Activated gamma-delta T cell treated with Interleukin-2 at 50 U/mL for 16 hours (primary cell): ENCODE data around the gene OSGIN1.
"Not testable (repeated sequence)": the region's sequence is repeated elsewhere in the genome, so short reads cannot be mapped to it uniquely, and the experiment has no call there.

Source experiments
- DNase-seq: peaks from one replicate; pipeline ENCODE4 v3.0.0-alpha.2; 2020

OSGIN1 gene

DNA sequence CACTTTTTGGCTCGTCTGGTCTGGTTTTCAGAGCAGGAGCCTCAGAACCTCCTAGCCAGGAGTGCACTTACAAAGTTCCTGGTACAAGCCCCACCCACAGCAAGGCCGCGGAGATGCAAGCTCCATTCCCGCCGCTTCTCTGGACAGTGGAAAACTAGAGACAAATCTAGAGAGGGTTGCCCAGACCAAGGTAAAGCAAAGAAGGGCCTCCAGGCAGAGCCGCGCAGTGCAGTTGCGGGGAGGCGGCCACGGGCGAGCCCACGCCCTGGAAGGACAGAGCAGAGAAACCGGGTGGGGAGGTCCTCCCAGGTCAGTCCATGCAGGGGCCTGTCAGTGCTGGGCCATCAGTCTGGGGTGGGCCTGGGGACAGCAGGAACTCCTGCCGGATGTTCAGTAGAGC lies 11.0 kb upstream of the OSGIN1 start:
- no peak for DNase-seq

DNA sequence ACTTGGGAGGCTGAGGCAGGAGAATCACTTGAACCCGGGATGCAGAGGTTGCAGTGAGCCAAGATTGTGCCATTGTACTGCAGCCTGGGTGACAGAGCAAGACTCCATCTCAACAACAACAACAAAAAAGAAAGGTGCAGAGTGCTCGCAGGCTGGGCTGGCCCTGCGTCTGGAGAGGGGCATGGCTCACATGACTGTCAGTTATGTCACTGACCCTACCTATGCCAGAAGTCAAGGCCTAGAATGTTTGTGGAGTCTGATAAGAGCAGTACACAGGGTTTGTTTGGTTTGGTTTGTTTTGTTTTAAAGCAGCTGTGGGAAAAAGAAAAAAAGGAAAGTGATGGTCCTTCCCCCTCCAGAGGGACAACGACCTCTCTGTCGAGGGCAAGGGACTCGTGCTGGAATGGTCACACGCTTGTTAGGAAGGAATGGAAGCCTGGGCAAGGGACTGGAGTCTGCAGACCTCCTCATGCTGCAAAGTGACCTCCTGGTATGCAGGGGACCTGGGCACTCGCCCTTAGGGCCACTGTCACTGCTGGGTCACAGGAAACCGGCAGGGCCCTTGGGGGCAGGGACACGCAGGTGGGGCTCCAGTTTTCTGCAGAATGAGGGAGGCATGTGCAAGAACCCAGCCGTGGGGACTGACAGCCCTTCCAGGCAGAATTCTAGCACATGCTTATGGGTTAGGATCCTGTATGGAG lies 10.1 kb upstream of the OSGIN1 start:
- DNase-seq, result no peak

DNA sequence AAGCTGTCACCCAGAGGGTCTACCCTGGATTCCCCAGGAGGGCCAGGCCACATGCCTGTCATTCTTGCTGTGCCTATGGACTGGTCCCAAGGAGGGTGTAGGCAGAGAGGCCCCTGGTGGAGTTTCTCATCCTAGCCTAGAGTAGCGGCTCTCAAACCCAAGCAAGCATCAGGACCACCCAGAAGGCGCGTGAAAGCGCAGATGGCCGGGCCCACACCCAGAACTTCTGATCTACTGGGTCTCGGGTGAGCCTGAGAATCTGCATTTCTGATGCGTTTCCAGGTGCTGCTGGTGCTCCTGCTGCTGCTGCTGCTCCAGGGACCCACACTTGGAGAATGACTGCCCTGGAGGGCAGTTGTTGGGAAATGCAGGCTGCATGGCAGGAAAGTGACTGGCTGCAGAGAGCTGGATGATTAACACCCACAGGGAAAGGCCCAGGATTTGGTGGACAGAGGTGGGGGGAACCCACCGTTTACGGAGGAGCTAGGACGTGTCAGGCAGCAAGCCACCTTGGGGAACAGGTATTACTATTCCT lies 9.5 kb upstream of the OSGIN1 start:
- DNase-seq, result no peak

DNA sequence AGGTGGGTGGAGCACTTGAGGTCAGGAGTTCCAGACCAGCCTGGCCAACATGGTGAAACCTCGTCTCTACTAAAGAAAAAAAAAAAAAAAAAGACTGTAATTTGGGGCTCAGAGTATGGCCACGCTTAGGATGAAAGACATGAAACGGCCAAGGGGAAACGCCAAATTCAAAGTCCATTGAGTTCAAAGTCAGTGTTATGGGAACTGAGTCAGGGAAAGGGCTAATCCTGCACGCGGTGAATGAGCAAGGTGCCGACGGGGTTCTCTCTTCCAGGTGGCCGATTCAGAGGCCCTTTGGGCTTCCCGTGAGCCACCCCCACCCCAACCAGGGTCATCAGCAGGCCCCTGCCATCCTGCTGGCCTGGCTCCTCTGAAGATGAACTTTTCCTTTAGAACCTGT lies 7.5 kb upstream of the OSGIN1 start:
- DNase-seq, result no peak

DNA sequence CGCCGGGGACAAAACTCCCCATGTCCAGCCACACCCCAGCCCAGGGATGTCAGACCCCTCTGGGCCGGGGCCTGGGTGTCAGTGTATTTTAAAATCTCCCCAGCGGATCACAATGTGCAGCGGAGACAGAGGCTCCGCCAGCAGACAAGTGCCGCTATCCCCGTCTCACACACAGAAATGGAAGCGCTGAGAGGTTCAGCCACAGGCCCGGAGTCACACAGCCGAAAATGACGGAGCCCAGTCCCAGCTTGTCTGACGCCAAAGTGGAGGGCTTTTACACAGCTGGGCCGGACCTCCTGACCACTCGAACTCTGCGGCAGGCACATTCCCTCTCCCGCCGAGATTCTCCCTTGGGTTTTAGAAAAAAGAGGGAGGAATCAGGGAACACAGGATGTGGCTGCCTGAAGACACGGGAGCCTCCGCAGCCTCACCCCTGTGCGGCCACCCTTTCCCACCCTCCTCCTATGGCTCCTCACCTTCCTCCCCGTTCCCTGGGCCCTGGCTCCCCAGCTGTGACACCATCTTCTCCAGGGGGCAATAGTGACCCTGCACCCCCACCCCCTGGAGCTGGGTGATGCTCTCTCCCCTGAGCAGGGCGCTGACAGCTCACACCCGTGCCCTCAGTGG lies 6.8 kb upstream of the OSGIN1 start:
- DNase-seq, result no peak

DNA sequence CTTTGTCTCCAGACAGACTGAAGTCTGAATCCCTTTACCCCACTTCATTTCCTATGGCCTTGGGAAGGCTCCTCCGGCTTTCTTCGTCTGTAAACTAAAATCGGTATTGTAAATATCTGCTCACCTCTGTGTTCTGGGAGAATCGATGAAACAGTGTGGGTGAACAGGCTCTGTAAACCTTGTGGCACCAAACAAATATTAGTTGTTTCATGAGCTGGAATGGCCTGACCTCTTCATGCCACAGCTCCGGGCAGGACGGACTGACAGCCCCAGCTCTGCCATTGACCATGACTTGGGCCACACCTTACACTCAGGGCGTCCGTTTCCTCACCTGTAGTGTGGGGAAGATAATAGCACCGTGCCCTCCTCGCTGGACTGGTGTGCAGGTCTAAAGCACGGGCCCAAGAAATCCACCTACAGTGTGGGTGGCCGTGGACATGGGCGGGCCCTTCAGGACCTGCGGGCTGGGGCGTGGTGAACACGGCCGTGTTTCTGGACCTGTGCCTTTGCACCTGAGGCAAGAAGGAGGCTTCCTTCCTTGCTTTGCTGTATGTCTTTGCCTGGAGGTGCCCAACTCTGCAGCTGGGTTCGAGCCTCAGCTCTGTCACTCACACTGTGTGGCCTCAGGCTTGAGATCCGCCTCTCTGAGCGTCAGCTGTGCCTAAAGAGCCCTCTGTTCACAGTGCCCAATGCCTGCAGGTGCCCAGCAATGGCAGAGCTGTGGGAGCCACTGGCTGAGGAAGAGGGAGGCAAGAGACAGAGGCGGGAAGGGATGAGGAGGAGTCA lies 6.1 kb upstream of the OSGIN1 start:
- no peak for DNase-seq

DNA sequence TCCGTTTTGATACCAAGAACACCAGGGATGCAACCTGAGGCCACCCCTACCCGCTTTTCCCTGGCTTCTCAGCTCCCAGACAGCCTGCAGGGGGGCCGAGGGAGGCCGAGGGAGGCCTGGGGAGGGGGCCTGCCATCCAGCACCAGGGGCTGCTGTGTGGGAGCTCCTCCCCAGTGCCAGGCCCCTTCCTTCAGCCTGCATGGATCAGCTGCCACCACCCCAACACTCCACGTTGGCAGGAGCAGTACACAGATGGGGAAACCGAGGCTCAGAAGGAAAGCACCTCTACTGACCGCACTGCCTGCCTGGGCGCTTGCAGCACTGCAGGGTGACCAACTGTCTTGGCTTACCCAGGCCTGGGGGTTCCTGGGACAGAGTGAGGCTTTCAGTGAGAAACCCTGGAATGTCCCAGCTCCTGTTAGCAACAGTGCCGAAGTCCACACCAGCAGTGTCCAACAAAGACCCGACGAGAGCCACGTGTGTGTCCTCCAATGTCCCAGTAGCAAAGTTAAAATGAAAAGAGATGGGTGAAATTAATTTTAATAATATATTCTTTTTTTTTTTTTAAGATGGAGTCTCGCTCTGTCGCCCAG lies 5.3 kb upstream of the OSGIN1 start:
- no peak for DNase-seq

DNA sequence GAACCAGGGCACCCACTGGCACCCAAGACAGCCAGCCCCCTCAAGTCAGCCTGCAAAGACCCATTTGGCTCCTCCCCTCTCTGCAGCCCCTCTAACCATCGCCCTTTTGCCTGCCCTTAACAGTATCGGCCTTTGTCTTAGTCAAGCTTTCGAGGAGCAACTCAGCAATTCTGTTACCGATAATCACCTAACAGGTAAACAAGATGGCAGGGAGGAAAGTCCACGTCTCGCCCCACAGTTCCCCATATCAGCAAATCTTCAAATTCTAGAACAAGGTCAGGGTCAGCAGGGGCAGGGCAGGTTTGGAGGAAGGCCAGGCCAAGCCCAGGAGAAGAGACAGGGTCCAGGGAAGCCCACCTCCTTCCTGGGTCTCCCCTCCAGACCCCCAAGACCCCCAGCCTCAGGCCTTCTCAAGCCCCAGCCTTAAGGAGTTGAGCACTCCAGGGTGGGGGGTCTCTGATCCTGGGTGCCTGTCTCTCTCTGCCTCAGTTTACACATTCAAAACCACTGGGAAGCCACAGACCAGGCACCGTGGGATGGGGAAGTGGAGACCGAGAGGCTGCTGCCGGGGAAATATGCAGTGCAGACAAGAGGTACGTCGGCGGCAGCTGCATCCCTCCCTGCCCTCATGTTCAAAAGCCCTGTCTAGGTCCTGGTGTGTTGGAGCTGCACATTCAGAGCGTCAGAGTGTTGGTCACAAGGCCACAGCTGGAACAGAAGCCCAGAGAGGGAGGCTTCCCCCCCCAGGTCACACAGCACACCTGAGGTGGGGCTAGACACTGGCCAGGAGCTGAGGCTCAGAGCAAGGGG lies 3.9 kb upstream of the OSGIN1 start:
- DNase-seq, result no peak

DNA sequence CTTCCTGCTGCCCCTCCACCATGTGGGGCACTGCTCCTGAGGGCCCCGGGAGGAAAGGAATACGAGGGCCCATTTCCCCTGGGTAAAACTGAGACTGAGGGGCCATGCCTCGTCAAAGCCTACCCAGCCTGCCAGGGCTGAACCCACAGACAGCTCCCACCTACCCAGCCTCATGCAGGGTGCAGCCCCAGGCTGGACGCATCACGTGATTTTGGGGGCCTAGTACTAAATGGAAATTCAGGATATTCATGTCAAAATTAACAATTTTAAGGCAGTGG lies 3.4 kb upstream of the OSGIN1 start:
- no peak for DNase-seq

DNA sequence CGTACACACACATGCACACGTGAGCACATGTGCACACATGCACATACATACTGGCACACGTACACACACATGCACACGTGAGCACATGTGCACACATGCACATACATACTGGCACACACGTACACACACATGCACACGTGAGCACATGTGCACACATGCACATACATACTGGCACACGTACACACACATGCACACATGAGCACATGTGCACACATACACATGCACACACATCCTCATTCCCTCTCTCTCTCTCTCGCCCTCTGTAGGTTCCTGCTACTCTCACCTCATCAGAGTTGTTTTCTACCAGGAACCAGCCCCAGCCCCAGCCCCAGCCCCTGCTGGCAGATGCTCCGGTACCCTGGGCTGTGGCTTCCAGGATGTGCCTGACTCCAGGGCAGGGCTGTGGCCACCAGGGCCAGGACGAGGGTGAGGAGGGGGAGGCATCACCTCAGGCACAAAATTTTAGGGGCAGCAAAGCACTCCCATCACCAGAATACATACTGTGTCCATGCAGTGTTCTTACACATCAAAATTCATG lies 2.1 kb upstream of the OSGIN1 start:
- DNase-seq, result not testable (repeated sequence)

DNA sequence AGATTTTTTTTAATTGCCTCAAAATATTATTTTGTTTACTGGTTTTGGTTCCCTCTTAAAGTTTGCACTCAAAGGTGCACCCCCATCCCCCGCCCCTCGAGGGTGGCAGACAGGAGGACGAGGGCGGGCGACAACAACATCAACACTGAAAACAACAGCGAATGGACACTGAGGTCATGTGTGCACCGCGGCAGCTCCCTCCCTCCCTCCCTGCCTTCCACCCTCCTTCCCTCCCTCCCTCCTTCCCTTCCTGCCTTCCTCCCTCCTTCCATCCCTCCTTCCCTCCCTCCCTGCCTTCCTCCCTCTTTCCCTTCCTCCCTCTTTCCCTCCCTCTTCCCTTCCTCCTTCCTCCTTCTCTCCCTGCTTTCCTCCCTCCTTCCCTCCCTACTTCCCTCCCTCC lies 1.5 kb upstream of the OSGIN1 start:
- DNase-seq, result no peak

DNA sequence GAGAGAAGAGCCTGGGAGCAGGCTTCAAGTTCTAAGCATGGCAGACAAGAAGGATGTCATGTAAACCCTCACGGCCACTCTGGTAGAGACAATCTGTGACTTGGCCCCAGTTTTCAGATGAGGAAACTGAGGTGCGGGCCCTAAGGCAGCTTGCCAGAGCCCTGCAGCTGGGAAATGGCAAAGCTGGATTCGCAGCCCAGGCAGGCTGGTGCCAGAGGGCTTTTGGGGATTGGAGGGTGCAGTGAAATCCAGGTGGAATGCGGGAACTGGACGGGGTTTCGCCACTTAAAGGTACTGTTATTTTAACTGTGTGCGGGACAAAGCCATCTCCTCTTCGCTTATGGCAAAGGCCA lies 477 bp upstream of the OSGIN1 start:
- DNase-seq, result no peak

DNA sequence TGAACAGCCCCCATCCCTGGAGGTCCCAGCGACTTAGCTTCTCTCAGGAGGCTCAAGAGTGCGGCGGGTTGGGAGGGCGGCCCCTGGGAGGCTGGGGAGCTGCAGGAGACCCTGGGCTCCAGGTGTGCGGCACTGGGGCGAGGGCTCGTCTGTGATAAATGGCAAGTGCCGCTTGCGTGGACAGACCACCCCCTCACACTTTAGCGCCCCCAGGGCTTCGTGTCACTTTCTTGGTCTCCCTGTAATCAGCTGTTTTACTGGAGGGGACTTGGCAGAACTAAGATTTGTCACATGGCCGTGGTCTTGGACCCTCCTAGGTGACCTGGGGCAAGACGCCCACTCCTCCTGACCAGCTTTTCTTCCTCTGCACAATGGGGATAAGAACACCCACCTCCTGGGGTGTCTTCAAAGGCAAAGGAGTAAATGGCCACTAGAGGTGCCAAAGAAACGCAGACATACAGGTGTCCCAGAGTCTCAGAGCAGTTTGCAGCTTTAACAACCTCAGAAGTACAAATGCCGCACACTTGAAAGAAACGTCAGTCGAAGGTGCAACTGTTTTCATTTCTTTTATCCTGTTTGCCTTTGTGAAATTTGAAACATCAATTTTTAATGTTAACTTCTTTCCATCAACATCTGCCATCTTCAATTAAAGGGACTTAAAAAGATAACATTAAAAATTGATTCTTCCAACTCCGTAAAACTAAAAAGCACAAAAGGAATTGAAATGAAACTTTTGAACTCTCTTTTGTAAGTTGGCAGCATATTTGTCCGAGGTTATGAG lies 946 bp downstream of the OSGIN1 start:
- DNase-seq, result no peak

DNA sequence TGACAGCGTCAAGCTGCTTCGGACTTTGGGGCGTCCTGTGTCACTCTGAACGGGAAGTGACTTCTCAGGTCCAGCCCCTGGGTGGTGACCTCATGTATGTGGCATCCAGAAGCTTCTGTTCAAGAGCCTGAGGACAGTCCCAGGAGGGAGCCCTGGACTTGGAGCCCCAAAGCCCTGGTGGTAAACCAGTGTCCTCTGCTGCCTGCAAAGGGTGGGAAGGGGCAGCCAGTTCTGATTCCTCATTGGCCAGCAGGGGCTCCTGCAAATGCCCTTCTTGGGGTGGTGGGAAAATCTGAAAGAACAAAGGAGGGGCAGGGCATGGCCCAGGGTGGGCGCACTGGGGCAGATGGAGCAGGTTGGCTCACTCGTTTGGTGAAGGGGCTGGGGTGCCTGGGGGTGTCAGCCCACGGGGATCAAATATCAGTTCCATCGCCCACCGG lies 1.6 kb downstream of the OSGIN1 start:
- DNase-seq, result no peak

DNA sequence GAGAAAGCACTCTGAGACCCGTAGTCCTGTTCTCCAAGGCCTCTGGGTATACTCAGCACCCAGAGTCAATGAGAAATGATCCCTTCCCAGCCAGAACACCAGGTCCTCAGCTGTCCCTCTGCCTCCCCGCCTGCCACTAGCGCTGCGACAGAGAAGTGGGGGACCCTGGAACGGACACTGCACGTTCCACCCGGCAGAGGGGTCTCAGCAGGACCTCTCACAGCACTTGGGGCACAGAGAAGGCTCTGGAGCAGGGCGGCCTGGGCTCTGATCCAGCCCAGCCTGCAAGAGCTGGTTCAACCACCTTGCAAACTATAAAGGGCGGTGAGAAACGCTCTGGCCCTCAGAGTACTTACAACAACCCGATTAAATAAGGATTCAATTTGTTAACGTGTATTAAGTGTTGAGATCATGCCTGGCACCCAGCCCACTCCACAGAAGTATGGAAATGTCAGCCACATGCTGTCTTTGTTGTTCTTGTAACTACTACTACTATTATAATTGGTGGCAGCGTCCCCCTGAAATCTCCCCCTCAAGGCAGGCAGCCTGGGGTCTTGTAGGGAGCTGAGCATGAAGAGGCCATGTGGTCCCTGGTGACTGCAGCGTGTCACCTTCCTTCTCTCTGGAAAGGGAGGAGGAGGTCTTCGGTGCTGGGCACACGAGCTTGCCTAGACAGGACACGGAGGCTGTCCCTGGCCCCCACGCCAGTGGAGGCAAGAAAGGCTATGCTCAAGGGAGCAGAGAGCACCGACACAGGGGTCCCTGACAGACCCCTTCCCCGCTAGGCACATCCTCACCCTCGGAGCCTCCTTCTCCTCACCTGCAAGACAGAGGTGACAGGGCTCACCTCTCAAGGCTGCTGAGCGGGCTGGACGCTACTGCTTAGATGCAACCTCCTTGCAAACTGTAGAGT lies 2.4 kb downstream of the OSGIN1 start:
- no peak for DNase-seq

DNA sequence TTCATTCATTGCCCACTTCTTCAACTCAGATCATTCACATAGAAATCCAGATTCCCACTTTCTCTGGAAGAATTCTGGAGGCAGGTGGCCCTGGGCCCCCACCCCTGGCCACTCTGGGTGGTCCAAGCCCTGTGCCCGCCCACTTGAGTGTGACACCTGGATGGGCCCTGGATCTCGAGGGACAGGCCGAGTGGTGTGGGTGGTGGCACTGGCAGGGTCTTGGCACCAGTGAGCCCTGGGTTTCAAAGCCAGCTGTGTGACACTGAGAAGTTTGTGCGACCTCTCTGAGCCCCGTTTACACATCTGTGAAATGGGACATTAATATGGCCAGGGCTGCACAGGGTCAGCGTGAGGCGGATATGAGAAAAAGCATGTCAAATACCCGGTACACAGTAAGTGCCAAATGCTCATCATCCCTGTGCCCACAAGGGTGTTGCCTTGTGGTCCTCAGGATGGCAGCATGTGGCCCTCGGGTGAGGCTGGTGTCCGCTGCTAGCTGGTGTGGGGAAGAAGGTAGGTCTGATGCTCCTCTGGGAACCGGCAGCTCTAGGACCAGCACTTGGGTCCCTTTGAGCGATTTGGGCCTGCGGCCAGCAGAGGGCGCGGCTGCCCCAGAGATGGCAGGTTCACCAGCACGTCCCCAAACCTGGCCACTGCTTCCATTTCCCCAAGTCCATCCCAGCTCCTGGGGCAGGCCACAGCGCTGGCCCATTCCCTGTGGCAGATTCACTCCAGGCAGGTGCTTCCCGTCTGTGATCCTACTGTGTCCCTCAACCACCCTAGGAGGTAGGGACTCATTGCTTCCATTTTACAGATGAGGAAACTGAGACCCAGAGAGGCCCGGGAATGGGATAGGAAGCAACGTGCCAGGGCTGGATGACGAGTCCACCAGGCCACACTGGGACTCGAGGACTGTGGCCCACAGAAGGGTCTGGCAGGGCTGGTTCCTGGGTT lies 3.6 kb downstream of the OSGIN1 start:
- DNase-seq, result peak; percentile 59

DNA sequence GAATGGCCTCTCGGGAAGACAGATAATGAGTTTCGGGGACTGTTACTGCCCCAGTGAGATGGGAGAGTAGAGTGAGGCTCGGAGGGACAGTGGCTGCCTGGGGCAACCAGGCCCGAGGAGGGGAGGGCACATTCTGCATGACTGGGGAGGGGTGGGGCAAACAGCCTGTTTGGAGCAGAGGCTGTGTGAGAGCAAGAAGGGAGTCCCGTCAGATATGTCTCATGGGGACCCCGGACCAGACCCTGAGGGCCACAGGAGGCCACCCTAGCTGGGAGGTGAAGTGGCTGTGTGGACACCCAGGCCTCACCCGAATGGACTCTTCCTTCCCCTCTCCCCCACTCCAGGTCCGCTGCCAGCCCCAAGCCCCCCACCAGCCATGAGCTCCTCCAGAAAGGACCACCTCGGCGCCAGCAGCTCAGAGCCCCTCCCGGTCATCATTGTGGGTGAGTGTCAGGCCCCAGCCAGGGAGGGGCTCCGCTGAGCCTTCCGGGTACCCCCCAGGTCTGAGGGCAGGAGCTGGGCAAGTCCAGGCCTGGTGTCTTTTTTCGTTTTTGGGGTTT lies 4.3 kb downstream of the OSGIN1 start:
- DNase-seq, result no peak

DNA sequence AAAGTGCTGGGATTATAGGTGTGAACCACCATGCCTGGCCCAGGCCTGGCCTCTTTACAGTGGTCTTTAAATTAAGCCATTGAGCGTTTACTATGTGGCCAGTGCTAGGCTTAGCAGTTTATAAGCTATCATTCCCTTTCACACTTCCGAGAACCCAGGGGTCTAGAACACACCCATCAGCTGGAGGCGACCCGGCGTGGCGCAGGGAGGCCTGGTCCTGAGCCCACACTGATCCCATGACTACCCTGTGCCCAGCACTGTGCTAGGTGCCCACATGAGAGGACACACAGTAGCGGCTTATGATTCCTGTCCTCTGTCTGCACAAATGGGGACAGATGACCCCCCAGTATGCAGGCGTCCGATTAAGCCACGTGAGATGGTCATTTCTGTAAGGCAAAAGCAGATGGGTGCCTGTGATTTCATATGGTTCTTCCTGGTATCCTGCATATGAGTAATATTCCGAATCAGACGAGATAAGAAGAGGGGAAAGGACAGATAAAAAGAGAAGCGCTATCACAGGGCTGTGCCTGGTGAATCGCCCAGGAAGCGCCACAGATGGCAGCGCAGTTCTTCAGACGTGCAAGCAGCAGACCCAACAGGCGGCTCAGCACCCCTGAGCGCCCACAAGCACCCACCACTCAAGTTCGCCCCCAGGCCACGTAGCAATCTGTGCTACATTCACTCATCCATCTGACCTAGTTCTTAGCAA lies 5.3 kb downstream of the OSGIN1 start:
- DNase-seq, result no peak
